Measurements from ENCODE around the gene CLMP. TPM values are rescaled to one million over a fixed set of nuclear protein-coding genes. Genes with fewer than 3 reads are reported as not detected.

CLMP gene
- total and polyA plus RNA-seq, 9 of the 15 experiments (the other 6 are each of a cell fraction or from before 2014, with no cell fraction given) = 0.02 to 0.15 (median 0.03) TPM; not detected in 6

DNA sequence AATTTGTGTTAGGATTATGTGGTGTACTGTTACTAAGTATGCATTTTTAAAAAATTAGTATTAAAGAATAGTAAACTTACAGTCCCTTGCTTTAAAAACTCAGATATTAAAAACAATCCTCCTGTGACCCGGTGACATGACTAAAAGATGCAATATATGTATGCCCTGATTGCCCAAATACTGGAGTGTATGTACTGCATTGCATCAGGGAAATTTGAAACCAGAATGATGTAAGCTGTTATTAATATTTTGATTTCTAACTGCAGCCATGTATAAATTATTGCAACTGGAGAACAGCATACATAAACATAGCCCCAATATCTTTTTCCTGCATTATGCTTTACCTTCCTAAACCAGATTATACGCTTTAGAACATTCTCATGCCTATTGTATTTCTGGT, 129.4 kb downstream of the CLMP start:
- no peak overlapping the region for H3K4me3 ChIP-seq
- BruUV-seq (replicated peaks) = no TSS peak
- ATAC-seq = no peak
- peaks cover 13% of the 10 kb centered on the region; the same call in 1 of the 2 replicates for H4K20me1 ChIP-seq (replicated peaks; ENCODE audit: control insufficient read depth, insufficient read depth, low read length)
- POLR2A ChIA-PET = interaction anchor here (0.6 to 1.2 kb wide), 3 partner anchors 13 to 169 kb away, joined by 3 read pairs; no protein-coding TSS in a partner anchor
- H3K4me1 ChIP-seq (replicated peaks in 1 of 2; ENCODE audit: control insufficient read depth in 2 of 2, insufficient read depth in 2 of 2, low read length in 2 of 2) = peaks cover 6 to 7% of the 10 kb centered on the region in 2 experiments; a peak in 2 of 5 replicates
- CTCF ChIA-PET (ENCODE audit: low intra/inter-chr PET ratio) = interaction anchor here (0.6 kb wide), 1 partner anchor 180 kb away, joined by 3 read pairs; no protein-coding TSS in a partner anchor
- H3K9ac ChIP-seq (ENCODE audit: insufficient read depth in 1 of 2, low read depth in 2 of 2, low read length in 2 of 2) = no peak overlapping the region
- no peak for DNase-seq (ENCODE audit: extremely low read depth in 1 of 4, low spot score in 3 of 4)
- TF ChIP-seq CEBPG (CRISPR knock-in tag; IDR thresholded peaks at IDR 0.05) (no peak), CEBPG (tag; conservative IDR thresholded peaks at IDR 0.05 in 1 of 2, IDR thresholded peaks at IDR 0.05 in 1 of 2) (peak in 1 of 2 experiments; percentile 31; a peak in 1 of 4 replicates), HNRNPL (IDR thresholded peaks at IDR 0.05; ENCODE audit: low read depth, low read length) (no peak), ZNF717 (CRISPR knock-in tag; IDR thresholded peaks at IDR 0.05) (no peak), GTF2E2 (tag; IDR thresholded peaks at IDR 0.05) (no peak), CREBBP (IDR thresholded peaks at IDR 0.05; ENCODE audit: low read depth, low read length) (no peak), WHSC1 (IDR thresholded peaks at IDR 0.05; ENCODE audit: low read length) (no peak)
- H3K9me1 ChIP-seq (ENCODE audit: control insufficient read depth, insufficient read depth, low read length) = no peaks in the 10 kb centered on the region
- whole genome bisulfite sequencing (ENCODE audit: insufficient coverage, low coverage, missing lambda C conversion rate) = 82% methylated on average over 2 of the region's 2 CpGs
- H2AFZ ChIP-seq (ENCODE audit: low read depth, low read length) = no peak overlapping the region
- intact Hi-C loops (cut with micrococcal nuclease) = no loop called here
- H3K27me3 ChIP-seq (ENCODE audit: control insufficient read depth in 2 of 2, insufficient read depth in 2 of 2, low read length in 2 of 2) = no peaks in the 10 kb centered on the region
- peaks cover 14% of the 10 kb centered on the region for H3K36me3 ChIP-seq (ENCODE audit: control insufficient read depth, insufficient read depth, low read length)
- FAIRE-seq = no peak
- H3K27ac ChIP-seq (ENCODE audit: extremely low read depth, low read depth, low read length) = no peak overlapping the region
- in situ Hi-C loops (cut with MboI) = no loop called here
- no peak overlapping the region for H3K4me2 ChIP-seq (ENCODE audit: insufficient read depth, low read length)
- peaks cover 41% of the 10 kb centered on the region for H3K79me2 ChIP-seq (ENCODE audit: control insufficient read depth, insufficient read depth, low read length)
- H3K9me3 ChIP-seq (replicated peaks; ENCODE audit: control insufficient read depth, insufficient read depth, low read depth, low read length) = no peaks in the 10 kb centered on the region

Measured in K562 (cell line).